DOHH2 (cell line): ENCODE results near the gene STOML1.

ENCODE experiments used
- H3F3A ChIP-seq: fragments of 200-600 bp; sonication (generic), shearing (Covaris generic); 2 replicates; pipeline ENCODE4 v1.6.0; 2016; ENCODE audit warnings: antibody characterized with exemption, mild to moderate bottlenecking; ENCODE audit not compliant: control insufficient read depth, insufficient read depth
- H3K27ac ChIP-seq: fragments of 200-600 bp; sonication (generic); 2 replicates; pipeline ENCODE4 v1.5.1; 2014; ENCODE audit warnings: low read depth, mild to moderate bottlenecking, low read length, moderate library complexity
- H3K27me3 ChIP-seq: fragments of 200-600 bp; sonication (generic); 2 replicates; pipeline ENCODE4 v1.6.1; 2014; ENCODE audit warnings: mild to moderate bottlenecking, low read length, mixed read lengths; ENCODE audit not compliant: control insufficient read depth
- H3K36me3 ChIP-seq: fragments of 200-600 bp; sonication (generic); 2 replicates; pipeline ENCODE4 v1.6.1; 2014; ENCODE audit warnings: mild to moderate bottlenecking, low read length, moderate library complexity, mixed read lengths; ENCODE audit not compliant: control insufficient read depth
- H3K4me1 ChIP-seq: fragments of 200-600 bp; sonication (generic); 2 replicates; pipeline ENCODE4 v1.6.1; 2014; ENCODE audit warnings: mild to moderate bottlenecking, low read length, mixed read lengths; ENCODE audit not compliant: control insufficient read depth
- H3K4me2 ChIP-seq: fragments of 200-600 bp; sonication (generic); 2 replicates; pipeline ENCODE4 v1.6.0; 2014; ENCODE audit warnings: mild to moderate bottlenecking, low read length, moderate library complexity
- H3K4me3 ChIP-seq: fragments of 200-600 bp; sonication (generic); 2 replicates; pipeline ENCODE4 v1.5.1; 2014; ENCODE audit warnings: mild to moderate bottlenecking, low read length, mixed read lengths
- H3K79me2 ChIP-seq: fragments of 200-600 bp; sonication (generic); 2 replicates; pipeline ENCODE4 v1.6.1; 2014; ENCODE audit warnings: mild to moderate bottlenecking, low read length, mixed read lengths; ENCODE audit not compliant: control insufficient read depth
- H3K9me2 ChIP-seq: fragments of 200-600 bp; sonication (generic); replicated peaks from 2 replicates; pipeline ENCODE4 v1.6.1; 2014; ENCODE audit warnings: mild to moderate bottlenecking, low read length, mixed read lengths; ENCODE audit not compliant: control insufficient read depth
- H3K9me3 ChIP-seq: fragments of 200-600 bp; sonication (generic); 2 replicates; pipeline ENCODE4 v1.6.1; 2014; ENCODE audit warnings: antibody characterized with exemption, low read length, mixed read lengths; ENCODE audit not compliant: control insufficient read depth, insufficient read depth
- H4K20me1 ChIP-seq: fragments of 200-600 bp; sonication (generic); 2 replicates; pipeline ENCODE4 v1.6.0; 2014; ENCODE audit warnings: low read depth, mild to moderate bottlenecking, antibody characterized with exemption, low read length, moderate library complexity; ENCODE audit not compliant: control insufficient read depth, insufficient read depth
- EZH2phosphoT487 ChIP-seq: fragments of 200-600 bp; sonication (generic); IDR thresholded peaks from 2 replicates; pipeline ENCODE4 v1.6.1; 2017; ENCODE audit warnings: borderline replicate concordance, mild to moderate bottlenecking, antibody characterized with exemption, low read length, moderate library complexity, mixed read lengths
- TF ChIP-seq, protein P1 (sequence below): fragments of 200-600 bp; sonication (generic); IDR thresholded peaks from one replicate; pipeline ENCODE4 v1.5.1; 2014; ENCODE audit warnings: antibody characterized with exemption, mild to moderate bottlenecking, low read depth, low read length; ENCODE audit not compliant: poor library complexity, severe bottlenecking

Gene STOML1

DNA sequence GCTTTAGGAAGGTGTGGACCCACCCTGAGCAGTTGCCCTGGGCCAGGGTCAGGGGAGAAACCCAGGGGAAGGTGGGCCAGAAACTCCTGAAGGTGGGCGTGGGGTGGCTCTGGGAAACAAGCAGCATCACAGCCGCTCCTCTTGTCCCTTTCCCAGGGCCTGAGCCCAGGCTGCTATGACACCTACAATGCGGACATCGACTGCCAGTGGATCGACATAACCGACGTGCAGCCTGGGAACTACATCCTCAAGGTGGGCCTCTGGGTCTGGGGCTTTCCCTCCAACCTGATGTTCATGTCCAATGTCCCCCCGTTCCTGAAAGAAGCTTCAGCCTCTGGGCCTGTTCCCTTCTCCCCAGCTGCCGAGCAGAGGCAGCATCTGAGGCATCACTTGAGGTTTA lies 44.4 kb downstream of the STOML1 start:
- Histone ChIP-seq H3K27ac (no peak overlapping the region), H3K9me3 (no peaks in the 10 kb centered on the region), H3K4me3 (no peak overlapping the region), H3F3A (no peaks in the 10 kb centered on the region), H3K9me2 (no peaks in the 10 kb centered on the region), H3K36me3 (no peaks in the 10 kb centered on the region), H4K20me1 (no peaks in the 10 kb centered on the region), H3K27me3 (no peaks in the 10 kb centered on the region), H3K4me2 (no peak overlapping the region), H3K4me1 (peaks cover 4% of the 10 kb centered on the region; the same call in 1 of the 2 replicates), H3K79me2 (no peaks in the 10 kb centered on the region)
- no peak for TF ChIP-seq EZH2phosphoT487
- TF ChIP-seq, protein P1, sequence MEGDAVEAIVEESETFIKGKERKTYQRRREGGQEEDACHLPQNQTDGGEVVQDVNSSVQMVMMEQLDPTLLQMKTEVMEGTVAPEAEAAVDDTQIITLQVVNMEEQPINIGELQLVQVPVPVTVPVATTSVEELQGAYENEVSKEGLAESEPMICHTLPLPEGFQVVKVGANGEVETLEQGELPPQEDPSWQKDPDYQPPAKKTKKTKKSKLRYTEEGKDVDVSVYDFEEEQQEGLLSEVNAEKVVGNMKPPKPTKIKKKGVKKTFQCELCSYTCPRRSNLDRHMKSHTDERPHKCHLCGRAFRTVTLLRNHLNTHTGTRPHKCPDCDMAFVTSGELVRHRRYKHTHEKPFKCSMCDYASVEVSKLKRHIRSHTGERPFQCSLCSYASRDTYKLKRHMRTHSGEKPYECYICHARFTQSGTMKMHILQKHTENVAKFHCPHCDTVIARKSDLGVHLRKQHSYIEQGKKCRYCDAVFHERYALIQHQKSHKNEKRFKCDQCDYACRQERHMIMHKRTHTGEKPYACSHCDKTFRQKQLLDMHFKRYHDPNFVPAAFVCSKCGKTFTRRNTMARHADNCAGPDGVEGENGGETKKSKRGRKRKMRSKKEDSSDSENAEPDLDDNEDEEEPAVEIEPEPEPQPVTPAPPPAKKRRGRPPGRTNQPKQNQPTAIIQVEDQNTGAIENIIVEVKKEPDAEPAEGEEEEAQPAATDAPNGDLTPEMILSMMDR = no peak

DNA sequence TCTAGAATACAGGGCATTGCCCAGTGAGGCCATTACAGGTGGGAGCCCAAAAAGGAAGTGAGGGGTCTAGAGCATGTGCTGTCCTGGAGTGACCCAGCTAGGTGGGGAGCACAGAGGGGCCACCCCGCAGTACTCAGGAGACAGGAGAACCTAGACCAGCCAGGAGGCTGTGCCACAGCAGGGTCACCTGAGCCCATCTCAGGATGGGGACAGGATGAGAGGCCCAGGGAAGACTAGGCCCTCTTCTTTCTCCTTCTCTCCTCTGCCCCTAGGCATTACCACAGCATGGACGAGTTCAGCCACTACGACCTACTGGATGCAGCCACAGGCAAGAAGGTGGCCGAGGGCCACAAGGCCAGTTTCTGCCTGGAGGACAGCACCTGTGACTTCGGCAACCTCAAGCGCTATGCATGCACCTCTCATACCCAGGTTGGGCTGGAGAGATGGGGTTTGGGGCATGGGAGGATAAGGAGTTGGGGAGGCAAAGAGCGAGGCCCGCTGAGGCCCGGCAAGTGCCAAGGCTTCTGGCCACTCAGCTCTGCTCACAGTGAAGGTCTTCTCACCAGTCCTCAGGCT lies 45.2 kb downstream of the STOML1 start:
- Histone ChIP-seq H3K79me2 (no peaks in the 10 kb centered on the region), H3K4me2 (no peak overlapping the region), H3F3A (no peaks in the 10 kb centered on the region), H3K36me3 (no peaks in the 10 kb centered on the region), H4K20me1 (no peaks in the 10 kb centered on the region), H3K27ac (no peak overlapping the region), H3K9me2 (no peaks in the 10 kb centered on the region), H3K27me3 (no peaks in the 10 kb centered on the region), H3K4me1 (peaks cover 4% of the 10 kb centered on the region; the same call in 1 of the 2 replicates), H3K9me3 (no peaks in the 10 kb centered on the region), H3K4me3 (no peak overlapping the region)
- no peak for TF ChIP-seq EZH2phosphoT487
- TF ChIP-seq, protein P1 = no peak

DNA sequence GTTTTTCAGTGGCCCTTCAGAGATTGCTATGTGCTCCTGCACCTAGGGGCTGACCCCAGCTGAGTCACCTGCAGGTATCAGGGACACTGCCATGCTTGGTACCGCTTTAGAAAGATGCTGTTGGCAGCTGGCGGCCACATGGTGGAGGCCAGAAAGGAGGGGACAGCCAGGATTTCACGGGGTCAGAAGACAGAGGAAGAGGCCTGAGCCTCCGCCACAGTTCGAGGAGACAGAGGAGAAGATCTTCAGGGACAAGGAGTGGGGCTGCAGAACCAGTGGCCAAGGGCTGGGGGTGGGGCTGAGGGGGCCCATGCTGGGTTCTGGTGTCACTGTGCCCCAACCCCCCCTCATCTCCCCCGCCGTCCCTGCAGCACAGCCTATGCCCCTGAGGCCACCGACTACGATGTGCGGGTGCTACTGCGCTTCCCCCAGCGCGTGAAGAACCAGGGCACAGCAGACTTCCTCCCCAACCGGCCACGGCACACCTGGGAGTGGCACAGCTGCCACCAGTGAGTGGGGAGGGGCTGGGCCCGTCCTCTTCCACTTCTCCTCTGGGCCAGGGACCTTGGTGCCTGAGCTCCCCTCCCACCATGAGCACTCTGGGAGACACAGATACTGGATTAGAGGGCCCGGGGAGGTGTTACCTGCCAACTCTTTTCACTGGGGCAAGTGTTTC lies 45.9 kb downstream of the STOML1 start:
- TF ChIP-seq, protein P1 = no peak
- no peak for TF ChIP-seq EZH2phosphoT487
- no peak overlapping the region for H3K4me2 ChIP-seq
- no peaks in the 10 kb centered on the region for H3K9me3 ChIP-seq
- no peaks in the 10 kb centered on the region for H3K79me2 ChIP-seq
- no peaks in the 10 kb centered on the region for H4K20me1 ChIP-seq
- no peaks in the 10 kb centered on the region for H3K9me2 ChIP-seq
- no peak overlapping the region for H3K4me3 ChIP-seq
- peaks cover under 1% of the 10 kb centered on the region; the same call in 1 of the 2 replicates for H3K4me1 ChIP-seq
- H3K27me3 ChIP-seq = no peaks in the 10 kb centered on the region
- no peak overlapping the region for H3K27ac ChIP-seq
- no peaks in the 10 kb centered on the region for H3F3A ChIP-seq
- H3K36me3 ChIP-seq = no peaks in the 10 kb centered on the region
